SK-N-SH (cell line): ENCODE measurements around the gene TNFRSF4.

Experiments used
- ELF1 ChIP-seq: IDR thresholded peaks from 2 replicates; pipeline ENCODE4 v1.4.0; 2012
- NFIC ChIP-seq: IDR thresholded peaks from 2 replicates; pipeline ENCODE4 v1.4.0; 2012; ENCODE audit warnings: borderline replicate concordance
- SMC3 ChIP-seq: IDR thresholded peaks from 2 replicates; pipeline ENCODE4 v1.6.1; 2012; ENCODE audit warnings: low read depth, low read length, improper control_type of control experiment
- TAF1 ChIP-seq: IDR thresholded peaks from 2 replicates; pipeline ENCODE4 v1.6.1; 2012; ENCODE audit warnings: low read depth, mild to moderate bottlenecking, low read length, moderate library complexity, borderline replicate concordance
- YY1 ChIP-seq: IDR thresholded peaks from 2 replicates; pipeline ENCODE4 v1.4.0; 2012; ENCODE audit warnings: low read depth, mild to moderate bottlenecking
- TF ChIP-seq, protein P1 (sequence below): fragments of 200-600 bp; sonication (generic); IDR thresholded peaks from 2 replicates; pipeline ENCODE4 v1.6.1; 2017; ENCODE audit warnings: antibody characterized with exemption, mild to moderate bottlenecking, moderate library complexity
- TF ChIP-seq, protein P2 (sequence below): fragments of 150-350 bp; IDR thresholded peaks from 2 replicates; pipeline ENCODE4 v1.6.1; 2017; ENCODE audit warnings: antibody characterized with exemption, low read length, low read depth, borderline replicate concordance

DNA sequence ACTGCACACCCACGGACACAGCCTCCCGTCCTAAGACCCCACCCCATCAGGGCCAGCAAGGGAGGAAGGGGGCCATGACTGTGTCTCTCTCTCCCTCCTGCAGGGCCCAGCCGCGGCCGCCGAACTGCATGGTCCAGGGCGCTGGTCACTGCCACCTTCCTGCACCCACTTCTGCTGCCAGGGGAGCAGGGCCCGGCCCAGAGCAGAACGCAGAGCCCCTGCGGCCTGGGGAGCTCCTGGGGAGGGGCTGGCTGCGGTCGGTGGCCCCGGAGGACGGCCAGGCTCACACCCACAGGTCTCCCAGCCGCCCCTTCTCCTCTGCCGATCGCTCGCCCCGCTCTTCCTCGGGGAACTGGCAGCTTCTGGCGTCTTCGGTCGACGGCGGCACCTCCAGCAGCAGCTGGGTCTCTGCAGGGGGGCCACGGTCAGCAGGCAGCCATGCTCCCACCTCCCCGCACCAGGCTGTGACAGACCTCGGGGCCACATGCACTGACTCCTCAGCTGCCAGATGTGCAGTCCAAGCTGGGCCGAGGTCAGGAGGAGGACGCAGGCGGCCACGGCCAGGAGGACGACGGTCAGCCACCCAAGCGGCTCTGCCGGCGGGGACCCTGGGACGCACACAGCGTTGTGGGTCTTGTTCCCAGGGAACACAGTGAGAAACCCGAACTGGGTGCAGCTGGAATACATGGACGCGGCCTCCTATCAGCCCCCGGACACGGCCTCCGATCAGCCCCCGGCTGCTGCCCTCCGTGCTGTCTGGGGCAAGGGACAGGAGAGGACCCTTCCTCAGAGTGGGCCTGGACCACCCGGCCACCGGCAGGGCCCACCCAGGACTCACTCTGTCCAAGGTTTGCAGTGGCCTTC, 10.2 kb downstream of the TNFRSF4 start:
- TF ChIP-seq NFIC (no peak), YY1 (no peak), TAF1 (no peak), ELF1 (no peak), SMC3 (no peak)
- TF ChIP-seq, protein P1, sequence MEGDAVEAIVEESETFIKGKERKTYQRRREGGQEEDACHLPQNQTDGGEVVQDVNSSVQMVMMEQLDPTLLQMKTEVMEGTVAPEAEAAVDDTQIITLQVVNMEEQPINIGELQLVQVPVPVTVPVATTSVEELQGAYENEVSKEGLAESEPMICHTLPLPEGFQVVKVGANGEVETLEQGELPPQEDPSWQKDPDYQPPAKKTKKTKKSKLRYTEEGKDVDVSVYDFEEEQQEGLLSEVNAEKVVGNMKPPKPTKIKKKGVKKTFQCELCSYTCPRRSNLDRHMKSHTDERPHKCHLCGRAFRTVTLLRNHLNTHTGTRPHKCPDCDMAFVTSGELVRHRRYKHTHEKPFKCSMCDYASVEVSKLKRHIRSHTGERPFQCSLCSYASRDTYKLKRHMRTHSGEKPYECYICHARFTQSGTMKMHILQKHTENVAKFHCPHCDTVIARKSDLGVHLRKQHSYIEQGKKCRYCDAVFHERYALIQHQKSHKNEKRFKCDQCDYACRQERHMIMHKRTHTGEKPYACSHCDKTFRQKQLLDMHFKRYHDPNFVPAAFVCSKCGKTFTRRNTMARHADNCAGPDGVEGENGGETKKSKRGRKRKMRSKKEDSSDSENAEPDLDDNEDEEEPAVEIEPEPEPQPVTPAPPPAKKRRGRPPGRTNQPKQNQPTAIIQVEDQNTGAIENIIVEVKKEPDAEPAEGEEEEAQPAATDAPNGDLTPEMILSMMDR, result no peak
- TF ChIP-seq, protein P2, sequence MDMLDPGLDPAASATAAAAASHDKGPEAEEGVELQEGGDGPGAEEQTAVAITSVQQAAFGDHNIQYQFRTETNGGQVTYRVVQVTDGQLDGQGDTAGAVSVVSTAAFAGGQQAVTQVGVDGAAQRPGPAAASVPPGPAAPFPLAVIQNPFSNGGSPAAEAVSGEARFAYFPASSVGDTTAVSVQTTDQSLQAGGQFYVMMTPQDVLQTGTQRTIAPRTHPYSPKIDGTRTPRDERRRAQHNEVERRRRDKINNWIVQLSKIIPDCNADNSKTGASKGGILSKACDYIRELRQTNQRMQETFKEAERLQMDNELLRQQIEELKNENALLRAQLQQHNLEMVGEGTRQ, result no peak
